ENCODE results near the gene TMEM156.
"Not testable (repeated sequence)": the region's sequence is repeated elsewhere in the genome, so short reads cannot be mapped to it uniquely, and the experiment has no call there.

The TMEM156 gene

DNA sequence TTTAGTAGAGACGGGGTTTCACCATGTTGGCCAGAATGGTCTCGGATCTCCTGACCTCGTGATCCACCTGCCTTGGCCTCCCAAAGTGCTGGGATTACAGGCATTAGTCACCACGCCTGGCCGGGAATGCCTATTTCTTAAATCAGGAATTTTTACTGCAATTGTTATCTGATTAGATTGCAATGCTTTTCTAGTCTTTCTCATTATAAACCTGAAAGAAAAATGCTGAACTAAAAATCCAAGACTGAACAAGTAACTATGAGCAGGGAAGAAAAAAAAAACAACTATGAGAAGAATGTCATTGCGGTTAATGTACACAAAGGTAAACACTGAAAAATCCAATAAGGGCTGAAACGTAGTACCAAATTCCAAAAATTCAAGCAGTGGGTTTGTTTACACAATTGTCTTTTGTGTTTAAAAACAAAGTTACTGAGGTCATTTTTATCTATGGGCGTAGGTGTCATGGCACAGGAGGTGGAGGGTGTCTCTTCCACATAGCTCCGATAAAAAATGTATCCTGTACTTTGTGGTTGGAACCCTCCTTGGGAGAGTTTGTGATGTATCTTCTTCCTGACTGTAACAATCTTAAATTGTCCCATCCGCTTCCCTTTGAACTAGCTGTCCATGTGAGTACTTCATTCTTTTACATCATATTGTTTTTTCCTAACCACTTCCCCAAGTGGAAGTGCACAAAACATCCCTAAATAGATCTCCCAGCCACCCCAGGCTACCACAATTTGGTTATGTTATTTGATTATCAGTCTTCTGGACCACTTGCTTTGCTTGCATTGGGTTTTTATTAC is 11.1 kb upstream of the TMEM156 start:
- FAIRE-seq (peak; percentile 24), DNase-seq (ENCODE audit: insufficient read length) (no peak)
- no peak for TF ChIP-seq POLR2AphosphoS5 (IDR thresholded peaks at IDR 0.05; ENCODE audit: low read depth, low read length)
- no peak for TF ChIP-seq POLR2A (IDR thresholded peaks at IDR 0.05; ENCODE audit: low read depth, low read length)

GRCh38 chr4:39042366-39042765 is 10.2 kb upstream of the TMEM156 start:
- FAIRE-seq, result no peak
- no peak for TF ChIP-seq POLR2AphosphoS5 (IDR thresholded peaks at IDR 0.05; ENCODE audit: low read depth, low read length)
- no peak for TF ChIP-seq POLR2A (IDR thresholded peaks at IDR 0.05; ENCODE audit: low read depth, low read length)
- no peak for TF ChIP-seq TAF1 (IDR thresholded peaks at IDR 0.05; ENCODE audit: borderline replicate concordance, low read depth, low read length)
- no peak for DNase-seq (ENCODE audit: insufficient read length)

DNA sequence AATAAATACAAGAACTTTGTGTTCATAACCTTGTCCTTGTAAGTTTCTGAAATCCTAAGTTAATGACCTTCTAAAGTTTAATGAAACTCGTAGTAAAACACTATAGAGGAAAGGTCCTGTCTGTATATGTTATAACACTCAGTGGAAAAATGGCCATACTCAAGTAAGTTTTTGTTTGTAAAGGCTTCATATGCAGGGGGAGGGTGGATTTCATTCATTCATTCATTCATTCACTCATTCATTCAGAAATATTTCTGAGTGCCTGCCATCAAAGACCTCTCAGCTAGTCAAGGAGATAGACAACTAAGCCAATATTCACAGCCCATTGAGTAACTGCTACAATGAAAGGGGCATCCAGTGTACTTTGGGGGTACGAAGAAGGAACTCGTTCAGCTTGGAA is 6.9 kb upstream of the TMEM156 start:
- FAIRE-seq (no peak), DNase-seq (ENCODE audit: insufficient read length) (no peak)
- TF ChIP-seq POLR2A (IDR thresholded peaks at IDR 0.05; ENCODE audit: low read depth, low read length), result no peak
- no peak for TF ChIP-seq TAF1 (IDR thresholded peaks at IDR 0.05; ENCODE audit: borderline replicate concordance, low read depth, low read length)
- TF ChIP-seq POLR2AphosphoS5 (IDR thresholded peaks at IDR 0.05; ENCODE audit: low read depth, low read length), result no peak

- FAIRE-seq, result peak; percentile 66
- TF ChIP-seq POLR2AphosphoS5 (IDR thresholded peaks at IDR 0.05; ENCODE audit: low read depth, low read length), result no peak
- TF ChIP-seq POLR2A (IDR thresholded peaks at IDR 0.05; ENCODE audit: low read depth, low read length), result no peak
- TF ChIP-seq TAF1 (IDR thresholded peaks at IDR 0.05; ENCODE audit: borderline replicate concordance, low read depth, low read length), result no peak
These were observed 5.7 kb upstream of the TMEM156 start for GRCh38 chr4:39037941-39038340.

DNA sequence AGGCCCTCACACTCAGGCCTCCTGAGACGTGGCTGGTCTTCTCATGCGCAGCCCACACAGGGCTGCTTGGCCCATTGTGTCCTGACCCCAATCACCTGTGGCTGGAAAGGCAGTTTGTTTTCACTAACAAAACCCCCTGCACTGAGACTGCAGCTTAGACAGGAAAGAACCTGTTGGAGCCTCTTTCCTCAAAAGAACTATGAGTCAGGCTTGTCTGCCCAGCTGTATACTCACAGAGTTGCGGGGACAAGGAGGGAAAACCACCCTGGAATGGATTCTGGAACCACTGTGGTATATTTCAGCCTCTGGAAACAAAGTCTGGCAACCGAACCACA is 5.2 kb upstream of the TMEM156 start:
- FAIRE-seq, result peak; percentile 74
- TF ChIP-seq POLR2A (IDR thresholded peaks at IDR 0.05; ENCODE audit: low read depth, low read length) (no peak), TAF1 (IDR thresholded peaks at IDR 0.05; ENCODE audit: borderline replicate concordance, low read depth, low read length) (no peak), POLR2AphosphoS5 (IDR thresholded peaks at IDR 0.05; ENCODE audit: low read depth, low read length) (no peak)
- no peak for DNase-seq (ENCODE audit: insufficient read length)

More at GRCh38 chr4:39037941-39038340, 5.7 kb upstream of the TMEM156 start:
- DNase-seq (ENCODE audit: insufficient read length), result no peak

DNA sequence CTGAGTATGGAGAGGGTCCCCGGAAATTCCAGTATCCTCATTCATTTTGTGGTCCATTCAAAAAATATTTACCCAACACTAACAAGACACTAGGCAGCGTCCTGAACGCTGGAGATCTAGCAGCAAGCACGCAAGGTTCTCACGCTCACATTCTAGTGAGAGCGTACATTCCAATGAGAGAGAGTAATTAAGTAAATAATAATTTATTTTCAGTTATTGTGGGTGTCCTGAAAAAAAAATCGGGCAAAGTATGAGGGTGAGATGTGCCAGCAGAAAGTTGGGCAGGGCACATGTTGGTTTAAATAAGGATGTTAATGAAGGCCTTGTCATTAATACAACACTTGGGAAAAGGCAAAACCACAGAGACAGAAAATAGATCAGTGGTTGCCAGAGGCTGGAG is 4.0 kb upstream of the TMEM156 start:
- TF ChIP-seq TAF1 (IDR thresholded peaks at IDR 0.05; ENCODE audit: borderline replicate concordance, low read depth, low read length) (no peak), POLR2A (IDR thresholded peaks at IDR 0.05; ENCODE audit: low read depth, low read length) (no peak), POLR2AphosphoS5 (IDR thresholded peaks at IDR 0.05; ENCODE audit: low read depth, low read length) (no peak)
- DNase-seq (ENCODE audit: insufficient read length) (no peak), FAIRE-seq (no peak)

GRCh38 chr4:39031590-39032020 is 604 bp downstream of the TMEM156 start:
- FAIRE-seq; DNase-seq (ENCODE audit: insufficient read length): not testable (repeated sequence)

GRCh38 chr4:39030725-39031124 is 1.5 kb downstream of the TMEM156 start:
- FAIRE-seq (no peak), DNase-seq (ENCODE audit: insufficient read length) (no peak)
- TF ChIP-seq POLR2AphosphoS5 (IDR thresholded peaks at IDR 0.05; ENCODE audit: low read depth, low read length) (no peak), TAF1 (IDR thresholded peaks at IDR 0.05; ENCODE audit: borderline replicate concordance, low read depth, low read length) (no peak), POLR2A (IDR thresholded peaks at IDR 0.05; ENCODE audit: low read depth, low read length) (no peak)

DNA sequence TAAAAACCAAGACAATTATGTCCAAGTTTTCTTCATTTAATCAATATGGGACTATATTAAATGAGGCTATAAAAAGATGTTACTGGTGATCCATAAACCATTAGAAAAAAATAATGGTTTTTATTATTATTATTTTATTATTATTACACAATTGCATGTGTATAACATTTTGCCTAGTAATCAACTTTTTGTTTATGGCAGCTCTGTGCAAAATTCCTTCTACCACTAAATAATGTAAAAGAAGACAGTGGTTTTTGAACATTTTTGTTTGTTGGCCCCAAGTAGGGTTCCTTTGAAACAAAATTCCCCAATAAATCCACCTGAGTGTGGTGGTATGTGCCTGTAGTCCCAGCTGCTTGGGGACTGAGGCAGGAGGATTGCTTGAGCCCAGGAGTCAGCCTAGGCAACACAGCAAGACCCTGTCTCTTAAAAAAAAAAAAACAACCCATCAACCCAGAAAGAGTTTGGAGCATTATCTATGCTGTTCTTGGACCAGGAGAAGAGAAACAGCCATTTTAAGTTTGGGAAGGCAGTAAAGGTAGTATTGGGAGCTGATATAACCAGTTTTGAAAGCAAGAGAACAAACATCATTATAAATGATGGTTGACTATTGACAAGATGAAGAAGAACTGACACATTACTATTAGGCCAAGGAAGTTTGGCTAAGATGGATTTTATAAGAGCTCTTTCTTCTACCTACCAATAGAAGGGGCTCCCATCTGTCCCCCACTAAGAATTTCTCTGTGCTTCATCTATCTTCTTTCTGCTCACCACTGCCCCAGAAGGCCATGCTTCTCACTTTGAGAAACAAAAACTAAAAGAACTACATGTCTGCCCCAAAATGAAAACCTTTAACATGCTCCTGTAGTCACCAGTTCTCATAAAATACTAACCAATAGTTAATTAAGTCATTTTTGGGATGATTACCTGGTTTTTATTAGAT is 2.2 kb downstream of the TMEM156 start:
- FAIRE-seq, result peak; percentile 82
- TF ChIP-seq TAF1 (IDR thresholded peaks at IDR 0.05; ENCODE audit: borderline replicate concordance, low read depth, low read length), result no peak
- TF ChIP-seq POLR2A (IDR thresholded peaks at IDR 0.05; ENCODE audit: low read depth, low read length), result 0 out of 2 replicates have a peak, but pooled peaks have one; percentile 26
- DNase-seq (ENCODE audit: insufficient read length), result no peak

- DNase-seq (ENCODE audit: insufficient read length), result no peak
- TF ChIP-seq POLR2AphosphoS5 (IDR thresholded peaks at IDR 0.05; ENCODE audit: low read depth, low read length) (no peak), POLR2A (IDR thresholded peaks at IDR 0.05; ENCODE audit: low read depth, low read length) (no peak), TAF1 (IDR thresholded peaks at IDR 0.05; ENCODE audit: borderline replicate concordance, low read depth, low read length) (no peak)
- FAIRE-seq, result no peak
These were observed 6.1 kb downstream of the TMEM156 start for GRCh38 chr4:39026096-39026495.

- FAIRE-seq, result peak; percentile 36
- DNase-seq (ENCODE audit: insufficient read length), result no peak
- TF ChIP-seq TAF1 (IDR thresholded peaks at IDR 0.05; ENCODE audit: borderline replicate concordance, low read depth, low read length) (no peak), POLR2AphosphoS5 (IDR thresholded peaks at IDR 0.05; ENCODE audit: low read depth, low read length) (no peak), POLR2A (IDR thresholded peaks at IDR 0.05; ENCODE audit: low read depth, low read length) (no peak)
These were observed 6.6 kb downstream of the TMEM156 start for GRCh38 chr4:39025552-39026085.

All from GM12892 (cell line).